Keratinocyte (primary cell): Measurements from ENCODE around the gene NOS3. TPM values are rescaled to one million over a fixed set of nuclear protein-coding genes. Genes with fewer than 3 reads are reported as not detected.
A peak's percentile ranks its signal among the peaks of the same experiment; 100 is the strongest.

Experiments
- DNase-seq: peaks from one replicate; pipeline ENCODE4 v3.0.0-alpha.2; 2011; ENCODE audit warnings: low read depth, missing footprints, low spot score
- FAIRE-seq: peaks from 2 replicates; lab custom pipeline; 2011; peaks lifted over from hg19 to GRCh38; lab: Jason Lieb, UNC
- H2AFZ ChIP-seq: 2 replicates; pipeline ENCODE4 v1.6.0; 2012; ENCODE audit warnings: low read length, control low read depth, inconsistent platforms; ENCODE audit not compliant: control insufficient read depth
- H3K27ac ChIP-seq: 2 replicates; pipeline ENCODE4 v1.5.1; 2011; ENCODE audit warnings: low read length; ENCODE audit not compliant: control insufficient read depth, insufficient read depth
- H3K27me3 ChIP-seq: 3 replicates; pipeline ENCODE4 v1.6.0; 2011; ENCODE audit warnings: low read length; ENCODE audit not compliant: control insufficient read depth, insufficient read depth; ENCODE audit errors: extremely low read depth
- H3K36me3 ChIP-seq, 2 experiments: 2 replicates in 1 of 2; 3 replicates in 1 of 2; pipeline ENCODE4 v1.5.1; 2011; ENCODE audit warnings: low read length in 2 of 2, mild to moderate bottlenecking in 1 of 2; ENCODE audit not compliant: control insufficient read depth in 2 of 2, insufficient read depth in 2 of 2; ENCODE audit errors: extremely low read depth in 1 of 2
- H3K4me1 ChIP-seq: 3 replicates; pipeline ENCODE4 v1.5.1; 2011; ENCODE audit warnings: low read length; ENCODE audit not compliant: control insufficient read depth, insufficient read depth; ENCODE audit errors: extremely low read depth
- H3K4me2 ChIP-seq: 3 replicates; pipeline ENCODE4 v1.6.0; 2011; ENCODE audit warnings: low read depth, low read length; ENCODE audit not compliant: control insufficient read depth, insufficient read depth; ENCODE audit errors: extremely low read depth
- H3K4me3 ChIP-seq, 3 experiments: fragments of 200-600 bp in 1 of 3; sonication (generic) in 1 of 3; 2 replicates in 2 of 3; 3 replicates in 1 of 3; pipeline ENCODE4 v1.5.1; 2011 to 2016; ENCODE audit warnings: low read length in 3 of 3, mild to moderate bottlenecking in 3 of 3, control low read depth in 2 of 3, inconsistent platforms in 1 of 3, low read depth in 1 of 3, mixed read lengths in 1 of 3, mixed run types in 1 of 3, moderate library complexity in 1 of 3; ENCODE audit not compliant: control insufficient read depth in 2 of 3, insufficient read depth in 2 of 3; ENCODE audit errors: extremely low read depth in 1 of 3
- H3K79me2 ChIP-seq: 2 replicates; pipeline ENCODE4 v1.6.0; 2012; ENCODE audit warnings: low read length; ENCODE audit not compliant: control insufficient read depth, insufficient read depth
- H3K9ac ChIP-seq: 3 replicates; pipeline ENCODE4 v1.6.0; 2011; ENCODE audit warnings: low read length; ENCODE audit not compliant: control insufficient read depth, insufficient read depth; ENCODE audit errors: extremely low read depth
- H3K9me1 ChIP-seq: 3 replicates; pipeline ENCODE4 v1.6.0; 2011; ENCODE audit warnings: low read length; ENCODE audit not compliant: control insufficient read depth, insufficient read depth; ENCODE audit errors: extremely low read depth
- H3K9me3 ChIP-seq: 2 replicates; pipeline ENCODE4 v1.5.1; 2012; ENCODE audit warnings: low read depth, low read length; ENCODE audit not compliant: control insufficient read depth
- H4K20me1 ChIP-seq: 3 replicates; pipeline ENCODE4 v1.6.0; 2011; ENCODE audit warnings: low read length; ENCODE audit not compliant: control insufficient read depth, insufficient read depth; ENCODE audit errors: extremely low read depth
- EZH2 ChIP-seq: IDR thresholded peaks from one replicate; pipeline ENCODE4 v1.6.1; 2012; ENCODE audit warnings: inconsistent platforms, mild to moderate bottlenecking, low read length, moderate library complexity
- dilution Hi-C: fragments of 300-500 bp; cut with MboI; formaldehyde crosslinking; loops from one replicate; pipeline ENCODE4 v1.7.0; 2020; ENCODE audit warnings: low sequenced_read_pairs; ENCODE audit not compliant: extremely low pct_ligation_motif_present
- polyA plus RNA-seq, 5 experiments: library from polyadenylated mRNA; depleted of rRNA in 3 of 5; stranded (reverse) in 3 of 5; stranded (forward) in 1 of 5; unstranded in 1 of 5; fragments of >200 nt; gene quantifications; 1 replicate in 1 of 5; 2 replicates in 3 of 5; 3 replicates in 1 of 5; pipeline versions ENCODE4 v1.2.1 to v1.2.3, GENCODE V29; 2011 to 2012; ENCODE audit warnings: missing spikeins in 2 of 5, low read depth in 1 of 5, low replicate concordance in 1 of 5
- TF ChIP-seq, protein P1 (sequence below), 3 experiments: IDR thresholded peaks in 1 of 3; conservative IDR thresholded peaks in 1 of 3; optimal IDR thresholded peaks in 1 of 3; 2 replicates in 2 of 3; 3 replicates in 1 of 3; pipeline versions ENCODE3 to v1.5.1; 2011; ENCODE audit warnings: low read length in 3 of 3, mild to moderate bottlenecking in 3 of 3, moderate library complexity in 2 of 3, control low read depth in 1 of 3, inconsistent platforms in 1 of 3; ENCODE audit not compliant: insufficient read depth in 2 of 3; ENCODE audit errors: extremely low read depth in 1 of 3

Gene NOS3
- polyA plus RNA-seq, 1 donor (not counting 4 experiments of a cell fraction or from before 2014, with no cell fraction given), result 0.77 TPM

DNA sequence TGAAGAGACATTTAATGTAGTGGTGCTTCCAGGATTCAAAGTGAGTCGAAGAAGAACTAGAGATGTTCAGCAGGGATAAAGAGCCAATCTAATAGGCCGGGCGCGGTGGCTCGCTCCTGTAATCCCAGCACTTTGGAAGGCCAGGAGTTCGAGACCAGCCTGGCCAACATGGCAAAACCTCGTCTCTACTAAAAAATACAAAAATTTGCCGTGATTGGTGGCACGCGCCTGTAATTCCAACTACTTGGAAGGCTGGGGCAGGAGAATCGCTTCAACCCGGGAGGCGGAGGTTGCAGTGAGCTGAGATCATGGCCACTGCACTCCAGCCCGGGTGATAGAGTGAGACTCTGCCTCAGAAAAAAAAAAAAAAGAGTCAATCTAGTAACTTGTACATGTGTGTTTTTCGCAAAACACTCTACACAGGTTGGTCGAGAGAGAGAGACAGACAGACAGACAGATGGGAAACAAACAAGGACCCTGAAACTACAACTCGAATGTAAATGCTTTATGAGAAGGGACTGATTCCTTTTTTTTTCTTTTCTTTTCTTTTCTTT is 38.2 kb downstream of the NOS3 start:
- TF ChIP-seq EZH2, result no peak
- TF ChIP-seq, protein P1, sequence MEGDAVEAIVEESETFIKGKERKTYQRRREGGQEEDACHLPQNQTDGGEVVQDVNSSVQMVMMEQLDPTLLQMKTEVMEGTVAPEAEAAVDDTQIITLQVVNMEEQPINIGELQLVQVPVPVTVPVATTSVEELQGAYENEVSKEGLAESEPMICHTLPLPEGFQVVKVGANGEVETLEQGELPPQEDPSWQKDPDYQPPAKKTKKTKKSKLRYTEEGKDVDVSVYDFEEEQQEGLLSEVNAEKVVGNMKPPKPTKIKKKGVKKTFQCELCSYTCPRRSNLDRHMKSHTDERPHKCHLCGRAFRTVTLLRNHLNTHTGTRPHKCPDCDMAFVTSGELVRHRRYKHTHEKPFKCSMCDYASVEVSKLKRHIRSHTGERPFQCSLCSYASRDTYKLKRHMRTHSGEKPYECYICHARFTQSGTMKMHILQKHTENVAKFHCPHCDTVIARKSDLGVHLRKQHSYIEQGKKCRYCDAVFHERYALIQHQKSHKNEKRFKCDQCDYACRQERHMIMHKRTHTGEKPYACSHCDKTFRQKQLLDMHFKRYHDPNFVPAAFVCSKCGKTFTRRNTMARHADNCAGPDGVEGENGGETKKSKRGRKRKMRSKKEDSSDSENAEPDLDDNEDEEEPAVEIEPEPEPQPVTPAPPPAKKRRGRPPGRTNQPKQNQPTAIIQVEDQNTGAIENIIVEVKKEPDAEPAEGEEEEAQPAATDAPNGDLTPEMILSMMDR (optimal IDR thresholded peaks at IDR 0.05 in 1 of 3, IDR thresholded peaks at IDR 0.05 in 1 of 3, conservative IDR thresholded peaks at IDR 0.05 in 1 of 3; ENCODE audit: extremely low read depth in 1 of 3, insufficient read depth in 2 of 3, low read length in 3 of 3), result no peak
- no peaks in the 10 kb centered on the region for H3K9me3 ChIP-seq
- H3K9me1 ChIP-seq, result peaks cover 2% of the 10 kb centered on the region
- DNase-seq (no peak), FAIRE-seq (no peak)
- H3K9ac ChIP-seq, result peak overlapping the region; percentile 95
- no peaks in the 10 kb centered on the region for H3K27me3 ChIP-seq
- peaks cover 6% of the 10 kb centered on the region for H3K79me2 ChIP-seq
- H4K20me1 ChIP-seq, result no peaks in the 10 kb centered on the region
- dilution Hi-C loops, result no loop called here
- peak overlapping the region; percentile 72 for H3K4me2 ChIP-seq
- peak overlapping the region; percentile 97 for H3K27ac ChIP-seq
- peaks cover 3 to 8% of the 10 kb centered on the region in 2 experiments for H3K36me3 ChIP-seq
- H3K4me1 ChIP-seq, result peaks cover 21% of the 10 kb centered on the region
- H2AFZ ChIP-seq, result peak overlapping the region; percentile 85
- H3K4me3 ChIP-seq, result peak overlapping the region; percentile 50 to 94 (median 75)

DNA sequence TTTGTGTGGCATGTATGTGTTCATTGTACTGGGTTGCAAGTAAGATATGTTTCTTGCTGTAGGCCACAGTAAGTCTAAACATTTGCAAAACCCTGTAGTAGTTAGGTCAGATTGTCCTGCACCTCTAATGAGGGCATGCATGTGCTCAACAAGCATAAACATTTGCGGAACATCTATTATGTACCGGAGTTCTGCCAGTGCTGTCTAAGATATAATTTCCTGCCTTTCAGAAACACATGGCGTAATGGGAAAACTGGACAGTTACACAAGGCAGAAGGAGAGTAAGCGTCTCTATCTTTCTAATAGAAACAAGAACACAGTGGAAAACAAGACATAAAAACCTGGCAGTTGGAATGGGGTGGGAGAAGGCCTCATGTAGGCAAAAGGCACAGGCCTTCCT is 40.2 kb downstream of the NOS3 start:
- peaks cover 6% of the 10 kb centered on the region for H3K79me2 ChIP-seq
- peaks cover 17 to 20% of the 10 kb centered on the region in 2 experiments for H3K36me3 ChIP-seq
- no peaks in the 10 kb centered on the region for H3K9me3 ChIP-seq
- FAIRE-seq (no peak), DNase-seq (no peak)
- dilution Hi-C loops, result no loop called here
- H2AFZ ChIP-seq, result no peak overlapping the region
- H3K27me3 ChIP-seq, result no peaks in the 10 kb centered on the region
- no peak overlapping the region for H3K27ac ChIP-seq
- TF ChIP-seq, protein P1 (optimal IDR thresholded peaks at IDR 0.05 in 1 of 3, IDR thresholded peaks at IDR 0.05 in 1 of 3, conservative IDR thresholded peaks at IDR 0.05 in 1 of 3; ENCODE audit: extremely low read depth in 1 of 3, insufficient read depth in 2 of 3, low read length in 3 of 3), result no peak
- TF ChIP-seq EZH2, result no peak
- no peak overlapping the region for H3K4me3 ChIP-seq
- H3K9me1 ChIP-seq, result peaks cover 2% of the 10 kb centered on the region
- H3K9ac ChIP-seq, result no peak overlapping the region
- no peak overlapping the region for H3K4me2 ChIP-seq
- H4K20me1 ChIP-seq, result no peaks in the 10 kb centered on the region
- peaks cover 16% of the 10 kb centered on the region for H3K4me1 ChIP-seq
